Tibial nerve (tissue), 4 donors: ENCODE data around the gene PHLPP2. TPM values are rescaled to one million over a fixed set of nuclear protein-coding genes. Genes with fewer than 3 reads are reported as not detected.
"Not testable (repeated sequence)": the region's sequence is repeated elsewhere in the genome, so short reads cannot be mapped to it uniquely, and the experiment has no call there.

Experiments used
- DNase-seq, 2 donors: peaks; one replicate each; pipeline ENCODE4 v3.0.0-alpha.2; 2019; ENCODE audit warnings: low spot score in 2 of 2
- H3K27ac ChIP-seq, 4 donors: fragments of 200-600 bp; sonication (generic) in 3 of 4; one replicate each; pipeline ENCODE4 v1.5.1; 2017 to 2019; ENCODE audit warnings: mild to moderate bottlenecking in 1 of 4
- H3K27me3 ChIP-seq, 2 donors: fragments of 200-600 bp; sonication (generic) in 1 of 2; one replicate each; pipeline versions ENCODE4 v1.5.1 to v1.6.0; 2017 to 2019
- H3K36me3 ChIP-seq, 3 donors: fragments of 200-600 bp; sonication (generic); one replicate each; pipeline ENCODE4 v1.5.1; 2018 to 2019
- H3K4me1 ChIP-seq, 4 donors: fragments of 200-600 bp; sonication (generic) in 3 of 4; one replicate each; pipeline ENCODE4 v1.5.1; 2017 to 2019
- H3K4me3 ChIP-seq, 4 donors: fragments of 200-600 bp; sonication (generic) in 3 of 4; one replicate each; pipeline ENCODE4 v1.5.1; 2017 to 2019; ENCODE audit warnings: mild to moderate bottlenecking in 1 of 4, moderate library complexity in 1 of 4
- H3K9me3 ChIP-seq, 4 donors: fragments of 200-600 bp; sonication (generic) in 3 of 4; one replicate each; pipeline ENCODE4 v1.5.1; 2017 to 2019
- EP300 ChIP-seq, 2 donors: sonication (generic); formaldehyde crosslinking; IDR thresholded peaks; one replicate each; pipeline ENCODE4 v1.6.1; 2017; ENCODE audit warnings: antibody characterized with exemption in 2 of 2, mild to moderate bottlenecking in 1 of 2
- POLR2A ChIP-seq, 2 donors: fragments of 450-650 bp; IDR thresholded peaks; one replicate each; pipeline ENCODE4 v1.6.1; 2017; ENCODE audit warnings: antibody characterized with exemption in 2 of 2, mild to moderate bottlenecking in 2 of 2, moderate library complexity in 2 of 2
- WGBS, 2 donors: methylation state at CpG; one replicate each; pipeline ENCODE4 v1.1.5; 2018; 5-methylcytosine and 5-hydroxymethylcytosine counted together
- total RNA-seq, 4 donors: library from RNA; depleted of rRNA; stranded (reverse); fragments of >200 nt; gene quantifications; one replicate each; pipeline ENCODE4 v1.1.0, GENCODE V29; 2016
- TF ChIP-seq, protein P1 (sequence below), 5 experiments: fragments of 200-600 bp in 3 of 5; fragments of 450-650 bp in 2 of 5; sonication (generic) in 3 of 5; IDR thresholded peaks; one replicate each; pipeline ENCODE4 v1.5.1; 2016 to 2019; ENCODE audit warnings: antibody characterized with exemption in 5 of 5, mild to moderate bottlenecking in 3 of 5, moderate library complexity in 2 of 5

Gene PHLPP2
- total RNA-seq, 4 donors from 2014 or later, result 13.8 to 18.2 (median 16.2) TPM

DNA sequence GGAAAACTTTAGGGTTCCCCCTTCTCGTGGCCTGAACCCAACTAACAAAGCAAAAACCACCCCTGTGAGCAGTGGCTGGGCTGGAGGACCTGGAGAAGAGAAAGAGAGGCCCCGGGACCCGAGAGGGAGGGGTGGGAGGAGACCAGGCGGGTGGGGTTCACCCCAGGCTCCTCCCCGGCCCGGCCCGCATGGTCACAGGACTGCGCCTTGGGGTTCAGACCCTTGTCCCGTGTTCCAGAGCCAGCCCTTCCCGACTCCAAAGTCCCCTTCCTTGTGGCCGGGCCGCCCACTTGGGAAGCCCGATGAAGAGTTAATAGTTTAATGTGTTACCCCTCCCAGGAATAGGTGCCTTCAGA is 97.7 kb downstream of the PHLPP2 start:
- H3K4me3 ChIP-seq, result peak overlapping the region; percentile 8 to 53 (median 38)
- WGBS, 2 donors, result 4 to 7% methylated on average over 13 of the region's 13 CpGs
- H3K27me3 ChIP-seq, result peaks cover 2 to 35% of the 10 kb centered on the region in 2 donors
- no peak for TF ChIP-seq EP300 (IDR thresholded peaks at IDR 0.05)
- peaks cover 0 to 18% (median 10%) of the 10 kb centered on the region in 4 donors for H3K4me1 ChIP-seq
- no peaks in the 10 kb centered on the region for H3K36me3 ChIP-seq
- no peak for DNase-seq
- peak overlapping the region in 1 of 4 donors; percentile 81 for H3K27ac ChIP-seq
- no peaks in the 10 kb centered on the region for H3K9me3 ChIP-seq

DNA sequence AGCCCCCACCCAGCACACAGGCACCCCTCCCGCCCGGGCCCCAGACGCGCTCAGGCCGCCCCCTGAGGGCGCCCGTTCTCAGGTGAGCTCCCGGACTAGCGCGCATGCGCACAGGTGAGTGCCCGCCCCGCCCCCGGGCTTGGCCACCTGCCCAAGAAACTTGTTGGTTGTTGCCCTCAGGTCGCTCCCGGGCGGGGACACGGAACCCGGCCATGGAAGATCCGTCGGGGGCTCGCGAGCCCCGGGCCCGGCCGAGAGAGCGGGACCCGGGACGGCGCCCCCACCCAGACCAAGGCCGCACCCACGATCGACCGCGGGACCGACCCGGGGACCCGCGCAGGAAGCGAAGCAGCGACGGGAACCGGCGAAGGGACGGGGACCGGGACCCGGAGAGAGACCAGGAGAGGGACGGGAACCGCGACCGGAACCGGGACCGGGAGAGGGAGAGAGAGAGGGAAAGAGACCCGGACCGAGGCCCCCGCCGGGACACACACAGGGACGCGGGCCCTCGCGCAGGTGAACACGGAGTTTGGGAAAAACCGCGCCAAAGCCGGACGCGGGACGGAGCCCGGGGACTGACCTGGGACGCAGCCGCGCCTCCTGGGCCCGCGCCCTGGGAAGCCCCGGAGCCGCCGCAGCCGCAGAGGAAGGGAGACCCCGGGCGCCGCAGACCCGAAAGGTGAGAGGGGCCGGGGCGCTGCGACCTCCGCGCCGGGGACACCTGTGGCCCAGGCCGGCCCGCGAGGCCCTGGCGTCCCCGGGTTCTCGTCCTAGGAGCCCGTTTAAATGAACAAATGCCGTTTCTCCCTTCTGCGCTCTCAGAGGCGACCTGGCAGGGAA is 98.3 kb downstream of the PHLPP2 start, which contains the start of gene MARVELD3:
TSS of gene MARVELD3 (plus strand) at position 167 of the 840 bp plus-strand sequence. CDS start at position 213, 46 bp downstream.
- peaks cover 2 to 35% of the 10 kb centered on the region in 2 donors for H3K27me3 ChIP-seq
- TF ChIP-seq POLR2A (IDR thresholded peaks at IDR 0.05) (no peak), EP300 (IDR thresholded peaks at IDR 0.05) (no peak)
- TF ChIP-seq, protein P1, sequence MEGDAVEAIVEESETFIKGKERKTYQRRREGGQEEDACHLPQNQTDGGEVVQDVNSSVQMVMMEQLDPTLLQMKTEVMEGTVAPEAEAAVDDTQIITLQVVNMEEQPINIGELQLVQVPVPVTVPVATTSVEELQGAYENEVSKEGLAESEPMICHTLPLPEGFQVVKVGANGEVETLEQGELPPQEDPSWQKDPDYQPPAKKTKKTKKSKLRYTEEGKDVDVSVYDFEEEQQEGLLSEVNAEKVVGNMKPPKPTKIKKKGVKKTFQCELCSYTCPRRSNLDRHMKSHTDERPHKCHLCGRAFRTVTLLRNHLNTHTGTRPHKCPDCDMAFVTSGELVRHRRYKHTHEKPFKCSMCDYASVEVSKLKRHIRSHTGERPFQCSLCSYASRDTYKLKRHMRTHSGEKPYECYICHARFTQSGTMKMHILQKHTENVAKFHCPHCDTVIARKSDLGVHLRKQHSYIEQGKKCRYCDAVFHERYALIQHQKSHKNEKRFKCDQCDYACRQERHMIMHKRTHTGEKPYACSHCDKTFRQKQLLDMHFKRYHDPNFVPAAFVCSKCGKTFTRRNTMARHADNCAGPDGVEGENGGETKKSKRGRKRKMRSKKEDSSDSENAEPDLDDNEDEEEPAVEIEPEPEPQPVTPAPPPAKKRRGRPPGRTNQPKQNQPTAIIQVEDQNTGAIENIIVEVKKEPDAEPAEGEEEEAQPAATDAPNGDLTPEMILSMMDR (IDR thresholded peaks at IDR 0.05), result no peak
- peaks cover 0 to 18% (median 10%) of the 10 kb centered on the region in 4 donors for H3K4me1 ChIP-seq
- no peak for DNase-seq
- no peaks in the 10 kb centered on the region for H3K9me3 ChIP-seq
- peak within 1 kb of the TSS; percentile 8 to 53 (median 38) for H3K4me3 ChIP-seq
- H3K27ac ChIP-seq, result peak within 1 kb of the TSS in 1 of 4 donors; percentile 81
- H3K36me3 ChIP-seq, result no peaks in the 10 kb centered on the region
- 0 to 2% methylated on average over 53 to 95 of the region's 98 CpGs for WGBS, 2 donors

DNA sequence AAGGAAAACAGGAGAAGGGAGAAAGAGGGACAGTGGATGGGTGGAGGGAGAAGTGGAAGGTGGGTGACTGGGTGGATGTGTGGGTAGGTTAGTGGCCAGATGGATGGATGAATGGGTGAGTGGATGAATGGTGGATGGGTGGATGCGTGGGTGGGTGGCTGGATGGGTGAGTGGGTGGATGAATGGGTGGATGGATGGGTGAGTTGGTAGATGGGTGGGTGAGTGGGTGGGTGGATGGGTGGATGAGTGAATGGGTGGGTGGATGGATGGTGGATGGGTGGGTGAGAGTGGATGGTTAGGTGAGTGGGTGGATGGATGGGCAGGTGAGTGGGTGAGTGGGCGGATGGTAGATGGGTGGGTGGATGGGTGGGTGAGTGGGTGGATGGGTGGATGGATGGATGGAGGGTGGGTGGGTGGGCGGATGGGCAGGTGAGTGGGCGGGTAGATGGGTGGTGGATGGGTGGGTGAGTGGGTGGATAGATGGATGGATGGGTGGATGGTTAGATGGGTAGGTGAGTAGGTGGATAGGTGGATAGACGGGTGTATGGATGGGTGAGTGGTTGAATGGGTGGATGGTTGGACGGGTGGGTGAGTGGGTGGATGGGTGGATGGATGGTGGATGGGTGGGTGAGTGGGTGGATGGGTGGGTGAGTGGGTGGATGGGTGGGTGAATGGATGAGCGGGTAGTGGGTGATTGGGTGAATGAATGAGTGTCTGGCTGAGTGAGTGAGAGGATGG is 99.2 kb downstream of the PHLPP2 start:
- TF ChIP-seq, protein P1 (IDR thresholded peaks at IDR 0.05), result no peak
- TF ChIP-seq EP300 (IDR thresholded peaks at IDR 0.05), result no peak
- TF ChIP-seq POLR2A (IDR thresholded peaks at IDR 0.05), result no peak
- no peak overlapping the region for H3K27ac ChIP-seq
- peaks cover 2 to 35% of the 10 kb centered on the region in 2 donors for H3K27me3 ChIP-seq
- DNase-seq, result no peak
- WGBS, 2 donors, result 88 to 89% methylated on average over 7 of the region's 7 CpGs
- H3K9me3 ChIP-seq, result no peaks in the 10 kb centered on the region
- H3K4me3 ChIP-seq, result no peak overlapping the region
- H3K36me3 ChIP-seq, result no peaks in the 10 kb centered on the region
- H3K4me1 ChIP-seq, result peaks cover 0 to 18% (median 10%) of the 10 kb centered on the region in 4 donors

DNA sequence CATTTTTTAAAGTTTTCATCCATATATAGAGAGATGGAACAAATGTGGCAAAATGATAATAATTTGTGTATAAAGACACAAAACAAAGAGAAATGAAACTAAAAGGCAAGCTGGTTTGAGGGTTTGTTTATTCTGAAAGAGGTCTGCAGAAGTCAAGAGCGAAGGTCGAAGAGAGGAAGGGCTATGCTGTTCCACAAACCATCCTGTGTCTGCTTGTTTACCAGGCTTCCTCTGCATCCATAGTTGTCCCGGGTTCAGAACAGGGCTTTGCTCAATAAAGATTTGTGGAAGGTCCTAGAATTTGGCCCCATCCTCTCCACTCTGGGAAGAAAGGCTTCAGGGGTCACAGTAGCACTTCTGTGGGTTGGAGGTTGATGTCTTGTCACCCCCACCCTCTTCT is 100.9 kb downstream of the PHLPP2 start:
- Histone ChIP-seq H3K4me3 (no peak overlapping the region), H3K27me3 (peaks cover 2 to 35% of the 10 kb centered on the region in 2 donors), H3K4me1 (peaks cover 0 to 15% (median 10%) of the 10 kb centered on the region in 4 donors), H3K36me3 (no peaks in the 10 kb centered on the region), H3K9me3 (no peaks in the 10 kb centered on the region), H3K27ac (no peak overlapping the region)
- DNase-seq, result no peak
- TF ChIP-seq POLR2A (IDR thresholded peaks at IDR 0.05) (no peak), EP300 (IDR thresholded peaks at IDR 0.05) (no peak)
- WGBS, 2 donors, result 34 to 39% methylated on average over 3 of the region's 3 CpGs

DNA sequence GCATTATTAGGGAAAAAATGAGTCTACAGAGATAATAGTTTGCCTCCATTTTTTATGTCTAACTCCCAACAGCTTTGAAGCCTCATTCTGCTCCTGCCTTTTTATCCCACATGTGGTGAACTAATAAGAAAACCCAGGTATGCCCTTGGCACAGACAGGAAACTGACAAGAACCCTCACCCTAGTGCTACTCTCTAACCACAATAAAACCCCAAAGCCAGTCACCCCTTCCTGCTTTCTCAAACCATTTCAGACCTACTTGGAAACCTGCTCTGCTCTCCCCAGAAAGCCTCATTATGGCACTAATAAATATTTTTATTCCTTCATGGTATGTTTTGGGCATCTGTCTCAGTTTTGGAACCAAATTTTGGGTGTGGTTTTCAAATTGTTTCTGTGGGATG is 102.4 kb downstream of the PHLPP2 start:
- H3K27ac ChIP-seq, result no peak overlapping the region
- H3K9me3 ChIP-seq, result no peaks in the 10 kb centered on the region
- peaks cover 0 to 14% (median 10%) of the 10 kb centered on the region in 4 donors for H3K4me1 ChIP-seq
- H3K4me3 ChIP-seq, result no peak overlapping the region
- no peak for DNase-seq
- no peak for TF ChIP-seq EP300 (IDR thresholded peaks at IDR 0.05)
- TF ChIP-seq, protein P1 (IDR thresholded peaks at IDR 0.05), result no peak
- H3K36me3 ChIP-seq, result no peaks in the 10 kb centered on the region
- H3K27me3 ChIP-seq, result peaks cover 2 to 27% of the 10 kb centered on the region in 2 donors

DNA sequence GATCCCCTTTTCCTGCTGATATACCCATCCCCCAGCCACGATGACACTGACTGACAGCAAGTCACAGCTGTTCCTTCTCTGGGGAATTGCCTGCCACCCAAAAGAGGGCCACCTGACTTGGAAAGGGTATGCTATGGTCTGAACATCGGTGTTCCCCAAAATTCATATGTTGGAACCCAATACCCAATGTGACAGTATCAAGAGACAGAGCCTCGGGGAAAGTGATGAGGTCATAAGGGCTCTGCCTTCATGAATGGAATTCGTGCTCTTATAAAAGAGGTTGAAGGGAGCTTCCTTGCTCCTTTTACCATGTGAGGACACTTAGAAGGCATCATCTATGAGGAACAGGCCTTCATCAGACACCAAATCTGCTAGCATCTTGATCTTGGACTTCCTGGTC is 106.1 kb downstream of the PHLPP2 start:
- Histone ChIP-seq H3K27me3 (no peaks in the 10 kb centered on the region), H3K36me3 (no peaks in the 10 kb centered on the region), H3K4me3 (no peak overlapping the region), H3K9me3 (no peaks in the 10 kb centered on the region), H3K4me1 (no peaks in the 10 kb centered on the region), H3K27ac (no peak overlapping the region)
- 62 to 80% methylated on average over 4 of the region's 4 CpGs for WGBS, 2 donors
- DNase-seq, result no peak
- TF ChIP-seq, protein P1 (IDR thresholded peaks at IDR 0.05), result no peak
- TF ChIP-seq EP300 (IDR thresholded peaks at IDR 0.05) (no peak), POLR2A (IDR thresholded peaks at IDR 0.05) (no peak)

DNA sequence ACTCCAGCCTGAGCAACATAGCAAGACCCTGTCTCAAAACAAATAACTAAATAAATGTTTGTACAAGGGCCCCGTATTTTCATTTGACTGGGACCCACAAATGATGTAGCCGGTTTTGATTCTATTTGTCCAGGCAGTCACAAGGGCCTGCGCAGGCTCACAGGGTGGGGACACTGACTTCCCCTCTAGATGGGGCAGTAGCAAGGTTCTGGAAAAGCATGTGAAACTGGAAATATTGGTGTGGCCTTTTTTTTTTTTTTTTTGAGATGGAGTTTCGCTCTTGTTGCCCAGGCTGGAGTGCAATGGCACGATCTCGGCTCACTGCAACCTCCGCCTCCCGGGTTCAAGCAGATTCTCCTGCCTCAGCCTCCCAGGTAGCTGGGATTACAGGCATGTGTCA is 109.5 kb downstream of the PHLPP2 start:
- not testable (repeated sequence) for H3K27ac ChIP-seq, H3K27me3 ChIP-seq, H3K36me3 ChIP-seq, H3K4me3 ChIP-seq, H3K9me3 ChIP-seq, DNase-seq
- WGBS, 2 donors, result 86 to 90% methylated on average over 8 of the region's 8 CpGs
- peaks cover 0 to 10% (median 4%) of the 10 kb centered on the region in 4 donors for H3K4me1 ChIP-seq
